Keratinocyte (primary cell): ENCODE data around the gene GRK3. TPM values are rescaled to one million over a fixed set of nuclear protein-coding genes. Genes with fewer than 3 reads are reported as not detected.

Experiments
- DNase-seq: peaks from one replicate; pipeline ENCODE4 v3.0.0-alpha.2; 2011; ENCODE audit warnings: low read depth, missing footprints, low spot score
- FAIRE-seq: peaks from 2 replicates; lab custom pipeline; 2011; peaks lifted over from hg19 to GRCh38; lab: Jason Lieb, UNC
- H2AFZ ChIP-seq: 2 replicates; pipeline ENCODE4 v1.6.0; 2012; ENCODE audit warnings: low read length, control low read depth, inconsistent platforms; ENCODE audit not compliant: control insufficient read depth
- H3K27ac ChIP-seq: 2 replicates; pipeline ENCODE4 v1.5.1; 2011; ENCODE audit warnings: low read length; ENCODE audit not compliant: control insufficient read depth, insufficient read depth
- H3K27me3 ChIP-seq: 3 replicates; pipeline ENCODE4 v1.6.0; 2011; ENCODE audit warnings: low read length; ENCODE audit not compliant: control insufficient read depth, insufficient read depth; ENCODE audit errors: extremely low read depth
- H3K36me3 ChIP-seq, 2 experiments: 2 replicates in 1 of 2; 3 replicates in 1 of 2; pipeline ENCODE4 v1.5.1; 2011; ENCODE audit warnings: low read length in 2 of 2, mild to moderate bottlenecking in 1 of 2; ENCODE audit not compliant: control insufficient read depth in 2 of 2, insufficient read depth in 2 of 2; ENCODE audit errors: extremely low read depth in 1 of 2
- H3K4me1 ChIP-seq: 3 replicates; pipeline ENCODE4 v1.5.1; 2011; ENCODE audit warnings: low read length; ENCODE audit not compliant: control insufficient read depth, insufficient read depth; ENCODE audit errors: extremely low read depth
- H3K4me2 ChIP-seq: 3 replicates; pipeline ENCODE4 v1.6.0; 2011; ENCODE audit warnings: low read depth, low read length; ENCODE audit not compliant: control insufficient read depth, insufficient read depth; ENCODE audit errors: extremely low read depth
- H3K4me3 ChIP-seq, 3 experiments: fragments of 200-600 bp in 1 of 3; sonication (generic) in 1 of 3; 2 replicates in 2 of 3; 3 replicates in 1 of 3; pipeline ENCODE4 v1.5.1; 2011 to 2016; ENCODE audit warnings: low read length in 3 of 3, mild to moderate bottlenecking in 3 of 3, control low read depth in 2 of 3, inconsistent platforms in 1 of 3, low read depth in 1 of 3, mixed read lengths in 1 of 3, mixed run types in 1 of 3, moderate library complexity in 1 of 3; ENCODE audit not compliant: control insufficient read depth in 2 of 3, insufficient read depth in 2 of 3; ENCODE audit errors: extremely low read depth in 1 of 3
- H3K79me2 ChIP-seq: 2 replicates; pipeline ENCODE4 v1.6.0; 2012; ENCODE audit warnings: low read length; ENCODE audit not compliant: control insufficient read depth, insufficient read depth
- H3K9ac ChIP-seq: 3 replicates; pipeline ENCODE4 v1.6.0; 2011; ENCODE audit warnings: low read length; ENCODE audit not compliant: control insufficient read depth, insufficient read depth; ENCODE audit errors: extremely low read depth
- H3K9me1 ChIP-seq: 3 replicates; pipeline ENCODE4 v1.6.0; 2011; ENCODE audit warnings: low read length; ENCODE audit not compliant: control insufficient read depth, insufficient read depth; ENCODE audit errors: extremely low read depth
- H3K9me3 ChIP-seq: 2 replicates; pipeline ENCODE4 v1.5.1; 2012; ENCODE audit warnings: low read depth, low read length; ENCODE audit not compliant: control insufficient read depth
- H4K20me1 ChIP-seq: 3 replicates; pipeline ENCODE4 v1.6.0; 2011; ENCODE audit warnings: low read length; ENCODE audit not compliant: control insufficient read depth, insufficient read depth; ENCODE audit errors: extremely low read depth
- CTCF ChIP-seq, 3 experiments: IDR thresholded peaks in 1 of 3; conservative IDR thresholded peaks in 1 of 3; optimal IDR thresholded peaks in 1 of 3; 2 replicates in 2 of 3; 3 replicates in 1 of 3; pipeline versions ENCODE3 to v1.5.1; 2011; ENCODE audit warnings: low read length in 3 of 3, mild to moderate bottlenecking in 3 of 3, moderate library complexity in 2 of 3, control low read depth in 1 of 3, inconsistent platforms in 1 of 3; ENCODE audit not compliant: insufficient read depth in 2 of 3; ENCODE audit errors: extremely low read depth in 1 of 3
- EZH2 ChIP-seq: IDR thresholded peaks from one replicate; pipeline ENCODE4 v1.6.1; 2012; ENCODE audit warnings: inconsistent platforms, mild to moderate bottlenecking, low read length, moderate library complexity
- dilution Hi-C: fragments of 300-500 bp; cut with MboI; formaldehyde crosslinking; loops from one replicate; pipeline ENCODE4 v1.7.0; 2020; ENCODE audit warnings: low sequenced_read_pairs; ENCODE audit not compliant: extremely low pct_ligation_motif_present
- polyA plus RNA-seq, 5 experiments: library from polyadenylated mRNA; depleted of rRNA in 3 of 5; stranded (reverse) in 3 of 5; stranded (forward) in 1 of 5; unstranded in 1 of 5; fragments of >200 nt; gene quantifications; 1 replicate in 1 of 5; 2 replicates in 3 of 5; 3 replicates in 1 of 5; pipeline versions ENCODE4 v1.2.1 to v1.2.3, GENCODE V29; 2011 to 2012; ENCODE audit warnings: missing spikeins in 2 of 5, low read depth in 1 of 5, low replicate concordance in 1 of 5

The GRK3 gene
- polyA plus RNA-seq, 1 donor (not counting 4 experiments of a cell fraction or from before 2014, with no cell fraction given): 8.1 TPM

GRCh38 chr22:25765016-25765367 lies 200.5 kb downstream of the GRK3 start:
- dilution Hi-C loops: no loop called here
- TF ChIP-seq EZH2: no peak
- no peak for TF ChIP-seq CTCF (optimal IDR thresholded peaks at IDR 0.05 in 1 of 3, IDR thresholded peaks at IDR 0.05 in 1 of 3, conservative IDR thresholded peaks at IDR 0.05 in 1 of 3; ENCODE audit: extremely low read depth in 1 of 3, insufficient read depth in 2 of 3, low read length in 3 of 3)
- H3K79me2 ChIP-seq: no peaks in the 10 kb centered on the region
- peaks cover 5% of the 10 kb centered on the region for H3K4me1 ChIP-seq
- H2AFZ ChIP-seq: no peak overlapping the region
- H3K9me1 ChIP-seq: no peaks in the 10 kb centered on the region
- no peaks in the 10 kb centered on the region for H3K36me3 ChIP-seq
- H3K27me3 ChIP-seq: no peaks in the 10 kb centered on the region
- H4K20me1 ChIP-seq: no peaks in the 10 kb centered on the region
- H3K9me3 ChIP-seq: peaks cover 9% of the 10 kb centered on the region
- H3K4me3 ChIP-seq: no peak overlapping the region
- DNase-seq (no peak), FAIRE-seq (no peak)
- H3K9ac ChIP-seq: no peak overlapping the region
- no peak overlapping the region for H3K4me2 ChIP-seq
- no peak overlapping the region for H3K27ac ChIP-seq

- no peaks in the 10 kb centered on the region for H4K20me1 ChIP-seq
- H3K27ac ChIP-seq: no peak overlapping the region
- dilution Hi-C loops: no loop called here
- no peaks in the 10 kb centered on the region for H3K27me3 ChIP-seq
- H3K9ac ChIP-seq: no peak overlapping the region
- H3K4me2 ChIP-seq: no peak overlapping the region
- H3K4me3 ChIP-seq: no peak overlapping the region
- H3K36me3 ChIP-seq: no peaks in the 10 kb centered on the region
- FAIRE-seq: no peak
- TF ChIP-seq EZH2: no peak
- TF ChIP-seq CTCF (optimal IDR thresholded peaks at IDR 0.05 in 1 of 3, IDR thresholded peaks at IDR 0.05 in 1 of 3, conservative IDR thresholded peaks at IDR 0.05 in 1 of 3; ENCODE audit: extremely low read depth in 1 of 3, insufficient read depth in 2 of 3, low read length in 3 of 3): no peak
- peaks cover 9% of the 10 kb centered on the region for H3K9me3 ChIP-seq
- no peak overlapping the region for H2AFZ ChIP-seq
- peaks cover 5% of the 10 kb centered on the region for H3K4me1 ChIP-seq
- no peaks in the 10 kb centered on the region for H3K9me1 ChIP-seq
- H3K79me2 ChIP-seq: no peaks in the 10 kb centered on the region
- no peak for DNase-seq
Measured at GRCh38 chr22:25765801-25766200, 201.3 kb downstream of the GRK3 start.
